Brain pericyte (primary cell): Measurements from ENCODE around the gene OLFML3.
A peak's percentile ranks its signal among the peaks of the same experiment; 100 is the strongest.

Source experiments
- DNase-seq: peaks from one replicate; pipeline ENCODE4 v3.0.0-alpha.2; 2012; ENCODE audit warnings: low read depth, low spot score

The OLFML3 gene, protein sequence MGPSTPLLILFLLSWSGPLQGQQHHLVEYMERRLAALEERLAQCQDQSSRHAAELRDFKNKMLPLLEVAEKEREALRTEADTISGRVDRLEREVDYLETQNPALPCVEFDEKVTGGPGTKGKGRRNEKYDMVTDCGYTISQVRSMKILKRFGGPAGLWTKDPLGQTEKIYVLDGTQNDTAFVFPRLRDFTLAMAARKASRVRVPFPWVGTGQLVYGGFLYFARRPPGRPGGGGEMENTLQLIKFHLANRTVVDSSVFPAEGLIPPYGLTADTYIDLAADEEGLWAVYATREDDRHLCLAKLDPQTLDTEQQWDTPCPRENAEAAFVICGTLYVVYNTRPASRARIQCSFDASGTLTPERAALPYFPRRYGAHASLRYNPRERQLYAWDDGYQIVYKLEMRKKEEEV

GRCh38 chr1:113978863-113979702, at the start of gene OLFML3:
TSS of gene OLFML3 (plus strand) at chr1:113979474. CDS start at chr1:113979517, 43 bp downstream.
- peak; percentile 66 for DNase-seq

DNA sequence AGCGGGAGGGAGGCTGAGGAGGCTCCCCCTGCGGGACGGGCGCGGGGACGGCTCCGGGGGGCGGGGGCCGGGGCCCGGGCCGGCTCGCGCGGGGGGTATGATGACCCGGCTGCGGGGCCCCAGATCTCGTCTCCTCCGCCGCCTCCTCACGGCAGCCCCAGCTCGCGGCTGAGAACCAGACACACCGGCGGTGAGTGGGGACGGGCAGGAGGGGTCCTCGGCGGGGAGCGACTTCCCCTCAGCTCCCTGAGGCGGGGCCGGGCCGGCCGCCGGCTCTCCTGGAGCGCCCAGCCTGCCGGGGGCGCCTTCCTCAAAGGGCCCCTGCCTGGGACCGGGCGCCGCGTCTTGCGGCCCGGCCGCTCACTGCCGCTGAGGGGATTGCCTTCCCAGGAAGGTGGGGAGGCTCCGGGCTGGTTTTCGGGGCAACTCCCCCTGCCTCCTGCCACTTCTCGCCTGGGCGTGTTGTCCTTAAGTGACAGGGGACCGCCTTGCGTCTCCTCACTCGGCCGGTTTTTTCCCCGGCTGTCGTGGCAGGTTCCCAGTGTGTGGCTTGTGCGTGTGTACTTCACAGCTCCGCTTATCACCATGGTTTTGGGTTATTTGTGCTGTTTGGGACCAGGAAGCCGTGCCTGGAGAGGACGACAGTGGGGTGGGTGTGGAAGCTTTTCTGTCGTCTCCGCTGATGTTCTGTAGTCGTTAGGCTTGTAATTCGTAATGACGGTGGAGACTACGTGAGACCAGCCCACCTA, 49.4 kb upstream of the OLFML3 start:
- no peak for DNase-seq

GRCh38 chr1:113930499-113931161, 48.6 kb upstream of the OLFML3 start:
- no peak for DNase-seq

- DNase-seq = peak; percentile 38
Observed at GRCh38 chr1:113931451-113931851, 47.8 kb upstream of the OLFML3 start.

DNA sequence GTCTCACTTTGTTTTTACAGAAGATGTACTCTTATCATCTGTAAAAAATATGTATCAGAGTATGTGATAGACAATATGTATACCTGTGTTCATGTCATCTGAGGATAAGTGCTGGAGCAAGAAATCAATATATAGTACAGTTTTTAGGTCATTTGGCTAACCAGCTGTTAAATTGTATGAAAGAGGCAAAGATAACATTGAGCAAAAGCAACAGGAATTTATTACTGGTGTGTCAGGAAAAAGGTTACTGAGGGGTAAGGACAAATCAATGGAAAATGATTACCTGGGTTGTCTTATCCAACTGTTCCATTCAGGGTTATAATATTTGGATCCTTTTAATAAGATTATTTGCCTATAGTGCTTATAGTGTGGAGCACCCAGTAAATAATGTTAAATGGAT, 45.3 kb upstream of the OLFML3 start:
- no peak for DNase-seq

DNA sequence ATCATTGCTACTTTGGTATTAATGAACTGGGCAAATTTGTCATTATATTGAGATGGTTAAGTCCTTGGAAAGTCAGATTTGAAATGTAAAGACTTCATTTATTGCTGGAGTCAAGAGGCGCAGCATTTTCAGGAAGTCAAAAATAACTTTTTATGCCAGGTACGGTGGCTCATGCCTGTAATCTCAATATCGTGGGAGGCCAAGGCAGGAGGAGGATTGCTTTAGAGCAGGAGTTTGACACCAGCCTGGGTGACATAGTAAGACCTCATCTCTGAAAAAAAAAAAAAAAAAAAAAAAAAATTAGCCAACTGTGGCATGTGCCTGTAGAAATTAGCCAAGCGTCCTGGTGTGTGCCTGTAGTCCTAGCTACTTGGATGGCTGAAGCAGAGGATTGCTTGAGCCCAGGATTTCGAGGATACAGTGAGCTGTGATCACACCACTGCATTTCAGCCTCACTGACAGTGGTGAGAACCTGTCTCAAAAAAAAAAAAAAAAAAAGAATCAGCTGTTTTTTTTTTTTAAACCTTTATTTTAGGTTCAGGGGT, 44.7 kb upstream of the OLFML3 start:
- DNase-seq = no peak

- no peak for DNase-seq
Observed at GRCh38 chr1:113935176-113935575, 44.1 kb upstream of the OLFML3 start.

GRCh38 chr1:113935970-113936369, 43.3 kb upstream of the OLFML3 start:
- no peak for DNase-seq

DNA sequence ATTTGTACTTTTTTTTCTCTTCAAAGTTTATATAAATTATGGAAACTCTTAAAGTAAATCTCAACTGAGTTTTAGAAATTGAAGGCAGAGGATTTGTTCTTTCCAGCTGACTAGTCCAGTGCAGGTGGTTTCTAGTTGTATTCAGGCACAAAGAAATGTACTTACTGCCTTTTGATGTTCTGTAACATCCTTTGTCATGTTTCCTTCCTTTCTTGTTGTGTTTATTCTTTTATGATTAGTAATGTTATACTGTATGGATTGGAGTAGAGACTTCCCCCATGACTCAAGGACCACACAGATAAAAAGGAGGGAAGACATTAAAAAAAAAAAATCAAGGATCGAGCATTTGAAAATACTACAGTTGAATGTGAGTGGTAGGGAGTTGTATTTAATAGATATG, 42.1 kb upstream of the OLFML3 start:
- no peak for DNase-seq

DNA sequence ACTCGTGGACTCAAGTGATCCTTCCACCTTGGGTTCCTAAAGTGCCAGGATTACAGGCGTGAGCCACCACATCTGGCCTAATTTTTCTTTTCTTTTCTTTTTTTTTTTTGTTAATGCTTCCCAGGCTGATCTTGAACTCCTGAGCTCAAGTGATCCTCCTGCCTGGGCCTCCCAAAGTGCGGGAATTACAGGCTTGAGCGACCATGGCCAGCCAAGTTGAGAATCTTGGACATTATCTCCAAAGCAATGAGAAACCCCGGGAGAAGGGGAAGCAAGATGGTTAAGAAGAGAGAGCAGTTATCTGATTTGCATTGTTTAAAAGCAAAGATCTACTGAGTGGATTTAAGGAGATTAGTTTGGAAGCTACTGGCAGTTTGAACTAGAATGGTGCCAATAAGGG, 41.1 kb upstream of the OLFML3 start:
- DNase-seq = no peak

GRCh38 chr1:113940365-113941244, 38.7 kb upstream of the OLFML3 start:
- DNase-seq = no peak

DNA sequence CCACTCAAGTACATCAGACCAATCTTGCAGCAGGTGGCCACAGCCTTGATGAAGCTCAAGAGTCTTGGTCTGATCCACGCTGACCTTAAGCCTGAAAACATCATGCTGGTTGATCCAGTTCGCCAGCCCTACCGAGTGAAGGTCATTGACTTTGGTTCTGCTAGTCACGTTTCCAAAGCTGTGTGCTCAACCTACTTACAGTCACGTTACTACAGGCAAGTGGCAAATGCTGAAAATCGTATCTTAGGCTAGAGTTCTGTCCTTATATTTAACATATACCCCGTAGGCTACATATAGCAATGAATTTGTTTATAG, 38.1 kb upstream of the OLFML3 start:
- no peak for DNase-seq

DNA sequence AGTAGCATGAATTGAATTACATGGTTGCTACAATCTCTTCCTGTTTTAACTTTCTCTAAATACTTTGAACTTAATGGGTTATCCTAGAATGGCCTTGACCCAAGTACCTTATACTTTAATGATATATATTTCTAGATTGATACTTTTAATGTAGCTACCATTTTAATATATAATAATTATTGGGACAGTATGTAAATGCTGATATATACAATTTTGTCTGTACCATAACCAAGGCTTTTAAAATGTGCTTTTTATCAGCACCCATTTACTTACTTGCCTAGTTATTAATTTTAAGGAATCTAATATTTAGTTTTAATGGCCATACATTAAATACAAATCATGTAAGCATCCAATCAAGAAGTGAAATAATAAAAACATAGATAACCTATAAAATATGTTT, 36.7 kb upstream of the OLFML3 start:
- DNase-seq = no peak

DNA sequence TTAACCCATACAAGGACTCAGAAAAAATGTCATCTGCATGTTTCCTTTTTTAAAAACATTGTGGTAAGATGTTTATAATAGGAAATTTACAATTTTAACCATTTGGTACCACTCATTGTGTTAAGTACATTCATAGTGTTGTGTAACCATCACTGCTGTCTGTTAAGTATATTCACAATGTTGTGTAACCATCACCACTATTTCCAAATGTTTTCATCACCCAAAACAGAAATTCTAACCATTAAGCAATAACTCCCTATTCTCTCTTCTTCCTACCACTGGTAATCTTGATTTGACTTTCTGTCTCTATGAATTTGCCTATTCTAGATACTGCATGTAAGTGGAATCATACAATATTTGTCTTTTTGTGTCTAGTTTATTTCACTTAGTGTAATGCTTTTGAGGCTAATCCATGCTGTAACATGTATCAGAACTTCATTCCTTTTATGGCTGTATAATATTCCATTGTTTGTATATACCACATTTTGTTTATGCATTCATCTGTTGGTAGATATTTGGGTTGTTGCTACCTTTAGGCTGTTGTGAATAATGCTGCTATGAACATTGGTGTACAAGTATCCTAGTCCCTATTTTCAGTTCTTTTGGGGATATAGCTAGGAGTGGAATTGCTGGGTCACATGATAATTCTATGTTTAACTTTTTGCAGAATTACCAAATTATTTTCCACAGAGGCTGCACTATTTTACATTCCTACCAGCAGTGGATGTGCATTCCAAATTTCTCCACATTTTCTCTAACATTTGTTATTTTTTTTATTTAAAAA, 36.1 kb upstream of the OLFML3 start:
- DNase-seq = no peak

DNA sequence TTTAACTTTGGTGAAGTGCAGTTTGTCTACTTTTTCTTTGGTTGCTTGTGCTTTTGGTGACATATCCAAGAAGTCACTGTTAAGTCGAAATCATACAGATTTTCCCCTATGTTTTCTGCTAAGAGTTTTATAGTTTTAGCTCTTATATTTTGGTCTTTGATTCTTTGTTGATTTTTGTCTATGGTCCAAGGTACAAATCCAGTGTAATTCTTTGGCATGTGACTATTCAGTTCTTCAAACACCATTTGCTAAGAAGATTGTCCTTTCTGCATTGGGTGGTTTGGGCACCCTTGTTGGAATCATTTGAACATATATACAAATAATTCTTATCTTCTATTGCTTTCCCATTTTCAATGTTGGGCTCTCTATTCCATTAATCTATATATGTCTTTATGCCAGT, 33.9 kb upstream of the OLFML3 start:
- no peak for DNase-seq

DNA sequence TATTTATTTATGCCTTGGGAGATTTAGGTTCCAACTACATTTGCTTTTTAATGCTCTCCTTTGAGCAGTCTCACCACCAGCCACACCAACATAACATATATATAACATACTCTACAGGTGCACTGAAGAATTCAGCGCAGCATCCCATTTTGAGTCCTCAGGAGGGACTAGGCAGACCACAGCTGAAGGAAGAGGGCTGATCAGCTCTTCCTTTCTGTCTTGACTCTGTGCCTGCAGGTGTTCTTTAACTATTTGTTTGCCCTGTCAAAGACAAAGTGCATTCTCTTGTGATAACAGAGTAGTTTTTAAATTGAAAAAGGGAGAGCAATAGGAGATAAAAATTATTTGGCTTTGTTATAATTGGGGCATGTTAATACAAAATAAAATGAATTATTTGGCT, 33.2 kb upstream of the OLFML3 start:
- no peak for DNase-seq

GRCh38 chr1:113946678-113947387, 32.4 kb upstream of the OLFML3 start:
- no peak for DNase-seq

- DNase-seq = no peak
Observed at GRCh38 chr1:113947388-113948107, 31.7 kb upstream of the OLFML3 start.
